Osteocyte (in vitro differentiated cells): Measurements from ENCODE around the gene MPZL2. TPM values are rescaled to one million over a fixed set of nuclear protein-coding genes. Genes with fewer than 3 reads are reported as not detected.

Experiments used
- DNase-seq: peaks from one replicate; pipeline ENCODE4 v3.0.0; 2021; ENCODE audit warnings: mixed read lengths; ENCODE audit not compliant: unreplicated experiment; ENCODE audit errors: extremely low spot score
- H3K27ac Mint-ChIP-seq: one replicate; pipeline ENCODE4 v1.8.0; 2021; ENCODE audit warnings: mild to moderate bottlenecking, mixed read lengths; ENCODE audit not compliant: unreplicated experiment
- H3K27me3 Mint-ChIP-seq: one replicate; pipeline ENCODE4 v1.8.0; 2021; ENCODE audit warnings: mixed read lengths; ENCODE audit not compliant: unreplicated experiment
- H3K36me3 Mint-ChIP-seq: one replicate; pipeline ENCODE4 v1.8.0; 2021; ENCODE audit warnings: mixed read lengths; ENCODE audit not compliant: unreplicated experiment
- H3K4me1 Mint-ChIP-seq: one replicate; pipeline ENCODE4 v1.8.0; 2021; ENCODE audit warnings: mixed read lengths; ENCODE audit not compliant: unreplicated experiment
- H3K4me3 Mint-ChIP-seq: one replicate; pipeline ENCODE4 v1.8.0; 2021; ENCODE audit warnings: mild to moderate bottlenecking, moderate library complexity, mixed read lengths; ENCODE audit not compliant: unreplicated experiment
- H3K9me3 Mint-ChIP-seq: one replicate; pipeline ENCODE4 v1.8.0; 2021; ENCODE audit warnings: mixed read lengths; ENCODE audit not compliant: unreplicated experiment
- total RNA-seq: library from RNA; stranded (reverse); gene quantifications from 2 replicates; pipeline ENCODE4 v1.2.1, GENCODE V29; 2021
- TF ChIP-seq, protein P1 (sequence below): fragments of 200-600 bp; sonication (generic); IDR thresholded peaks from 2 replicates; pipeline ENCODE4 v1.5.0; 2021; ENCODE audit warnings: antibody characterized with exemption, mild to moderate bottlenecking, moderate library complexity

MPZL2 gene
- total RNA-seq, 1 donor from 2014 or later = not detected

DNA sequence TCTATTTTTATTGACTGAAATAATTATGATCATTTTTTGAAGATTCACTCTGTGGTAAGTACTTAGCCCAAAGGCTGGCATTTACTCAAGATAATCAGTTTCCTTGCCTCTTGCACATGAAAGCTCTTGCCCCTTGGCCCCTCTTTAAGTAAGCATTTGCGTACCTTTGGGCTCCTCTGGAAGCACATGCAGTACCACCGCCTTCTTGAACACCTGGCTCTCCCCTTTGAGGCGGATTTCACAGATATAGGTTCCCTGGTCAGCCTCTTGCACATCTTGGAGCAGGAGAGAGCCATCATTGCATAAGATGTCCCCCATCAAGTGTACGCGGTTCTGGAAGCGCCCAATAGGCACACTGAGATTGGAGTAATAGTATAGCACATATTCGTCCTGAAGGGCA, 53.8 kb downstream of the MPZL2 start:
- H3K36me3 Mint-ChIP-seq = no peaks in the 10 kb centered on the region
- no peak for DNase-seq
- H3K27ac Mint-ChIP-seq = no peak overlapping the region
- TF ChIP-seq, protein P1, sequence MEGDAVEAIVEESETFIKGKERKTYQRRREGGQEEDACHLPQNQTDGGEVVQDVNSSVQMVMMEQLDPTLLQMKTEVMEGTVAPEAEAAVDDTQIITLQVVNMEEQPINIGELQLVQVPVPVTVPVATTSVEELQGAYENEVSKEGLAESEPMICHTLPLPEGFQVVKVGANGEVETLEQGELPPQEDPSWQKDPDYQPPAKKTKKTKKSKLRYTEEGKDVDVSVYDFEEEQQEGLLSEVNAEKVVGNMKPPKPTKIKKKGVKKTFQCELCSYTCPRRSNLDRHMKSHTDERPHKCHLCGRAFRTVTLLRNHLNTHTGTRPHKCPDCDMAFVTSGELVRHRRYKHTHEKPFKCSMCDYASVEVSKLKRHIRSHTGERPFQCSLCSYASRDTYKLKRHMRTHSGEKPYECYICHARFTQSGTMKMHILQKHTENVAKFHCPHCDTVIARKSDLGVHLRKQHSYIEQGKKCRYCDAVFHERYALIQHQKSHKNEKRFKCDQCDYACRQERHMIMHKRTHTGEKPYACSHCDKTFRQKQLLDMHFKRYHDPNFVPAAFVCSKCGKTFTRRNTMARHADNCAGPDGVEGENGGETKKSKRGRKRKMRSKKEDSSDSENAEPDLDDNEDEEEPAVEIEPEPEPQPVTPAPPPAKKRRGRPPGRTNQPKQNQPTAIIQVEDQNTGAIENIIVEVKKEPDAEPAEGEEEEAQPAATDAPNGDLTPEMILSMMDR = no peak
- no peak overlapping the region for H3K4me3 Mint-ChIP-seq
- H3K4me1 Mint-ChIP-seq = peaks cover 12% of the 10 kb centered on the region
- no peaks in the 10 kb centered on the region for H3K9me3 Mint-ChIP-seq
- H3K27me3 Mint-ChIP-seq = peaks cover 76% of the 10 kb centered on the region

DNA sequence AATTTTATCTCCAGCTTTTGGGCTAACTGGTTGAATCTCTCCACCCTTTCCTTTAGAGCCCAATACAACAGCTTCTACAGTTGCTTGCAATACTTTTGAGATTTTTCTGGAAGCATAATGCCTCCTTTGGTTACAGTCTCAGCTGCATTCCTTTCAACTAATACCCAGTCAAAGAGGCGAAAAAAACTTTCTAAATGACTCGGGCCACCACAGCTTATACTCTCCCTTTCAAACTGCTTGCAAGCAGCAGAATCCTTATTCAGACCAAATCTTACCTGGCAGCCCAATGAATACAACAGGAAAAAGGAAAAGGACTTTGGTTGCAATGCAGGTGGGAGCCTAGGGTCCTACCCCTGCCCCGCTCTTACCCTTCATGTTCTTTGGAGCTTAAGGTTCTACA, 55.1 kb downstream of the MPZL2 start:
- Mint-ChIP-seq H3K36me3 (no peaks in the 10 kb centered on the region), H3K9me3 (no peaks in the 10 kb centered on the region), H3K27ac (no peak overlapping the region), H3K4me3 (no peak overlapping the region), H3K4me1 (peaks cover 12% of the 10 kb centered on the region), H3K27me3 (peaks cover 74% of the 10 kb centered on the region)
- TF ChIP-seq, protein P1 = no peak
- no peak for DNase-seq

DNA sequence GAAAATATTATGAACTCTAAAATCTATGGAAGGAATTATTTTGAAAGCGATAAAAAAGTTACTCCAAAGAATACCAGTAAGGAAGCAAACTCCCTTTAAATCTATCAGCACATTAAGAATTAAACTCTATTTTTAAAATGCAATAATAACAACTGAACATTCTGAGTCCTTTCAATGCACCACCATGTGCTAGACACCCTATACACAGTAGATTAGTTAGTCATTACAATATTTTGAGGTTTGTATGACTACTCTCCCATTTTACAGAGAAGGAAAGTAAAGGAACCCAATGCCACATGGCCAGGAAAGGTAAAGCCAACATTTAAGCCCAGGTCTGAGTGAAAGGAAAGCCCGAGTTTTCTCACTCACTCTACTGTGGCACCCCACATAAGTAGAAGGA, 57.0 kb downstream of the MPZL2 start:
- Mint-ChIP-seq H3K27ac (no peak overlapping the region), H3K4me3 (no peak overlapping the region), H3K27me3 (peaks cover 59% of the 10 kb centered on the region), H3K4me1 (peaks cover 4% of the 10 kb centered on the region), H3K36me3 (no peaks in the 10 kb centered on the region), H3K9me3 (no peaks in the 10 kb centered on the region)
- no peak for DNase-seq
- TF ChIP-seq, protein P1 = no peak

DNA sequence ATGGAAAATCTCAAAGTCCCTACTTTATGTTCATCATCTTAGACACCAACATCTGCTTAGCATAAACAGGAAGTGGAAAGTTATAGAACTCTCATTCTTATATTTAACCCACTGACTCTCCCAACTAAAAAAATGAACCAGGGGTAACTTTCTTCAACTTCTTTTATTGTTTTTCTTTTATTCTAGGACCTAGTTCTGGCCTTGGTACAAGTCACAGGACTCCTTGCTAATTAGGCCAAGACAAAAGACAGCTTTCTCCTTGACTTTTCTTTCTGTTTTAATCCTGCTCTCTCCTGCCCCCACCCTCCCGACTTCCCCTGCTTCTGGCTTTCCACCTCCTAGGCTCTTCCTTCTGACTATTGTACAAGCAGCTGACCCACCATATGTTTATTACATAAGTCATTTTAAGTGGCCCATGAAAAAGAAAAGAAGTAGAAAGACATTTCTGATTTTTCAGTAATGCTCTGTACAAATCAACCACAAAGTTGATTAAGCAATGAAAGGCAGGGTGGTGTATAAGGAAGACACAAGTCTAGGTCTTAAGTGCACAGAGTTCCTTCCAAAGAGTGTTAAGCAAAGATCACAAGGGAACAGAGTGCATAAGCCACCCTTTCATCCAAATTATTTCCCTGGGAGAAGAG, 57.6 kb downstream of the MPZL2 start:
- Mint-ChIP-seq H3K27ac (no peak overlapping the region), H3K9me3 (no peaks in the 10 kb centered on the region), H3K4me3 (no peak overlapping the region), H3K36me3 (no peaks in the 10 kb centered on the region), H3K27me3 (peaks cover 54% of the 10 kb centered on the region), H3K4me1 (peaks cover 4% of the 10 kb centered on the region)
- TF ChIP-seq, protein P1 = no peak
- DNase-seq = no peak

DNA sequence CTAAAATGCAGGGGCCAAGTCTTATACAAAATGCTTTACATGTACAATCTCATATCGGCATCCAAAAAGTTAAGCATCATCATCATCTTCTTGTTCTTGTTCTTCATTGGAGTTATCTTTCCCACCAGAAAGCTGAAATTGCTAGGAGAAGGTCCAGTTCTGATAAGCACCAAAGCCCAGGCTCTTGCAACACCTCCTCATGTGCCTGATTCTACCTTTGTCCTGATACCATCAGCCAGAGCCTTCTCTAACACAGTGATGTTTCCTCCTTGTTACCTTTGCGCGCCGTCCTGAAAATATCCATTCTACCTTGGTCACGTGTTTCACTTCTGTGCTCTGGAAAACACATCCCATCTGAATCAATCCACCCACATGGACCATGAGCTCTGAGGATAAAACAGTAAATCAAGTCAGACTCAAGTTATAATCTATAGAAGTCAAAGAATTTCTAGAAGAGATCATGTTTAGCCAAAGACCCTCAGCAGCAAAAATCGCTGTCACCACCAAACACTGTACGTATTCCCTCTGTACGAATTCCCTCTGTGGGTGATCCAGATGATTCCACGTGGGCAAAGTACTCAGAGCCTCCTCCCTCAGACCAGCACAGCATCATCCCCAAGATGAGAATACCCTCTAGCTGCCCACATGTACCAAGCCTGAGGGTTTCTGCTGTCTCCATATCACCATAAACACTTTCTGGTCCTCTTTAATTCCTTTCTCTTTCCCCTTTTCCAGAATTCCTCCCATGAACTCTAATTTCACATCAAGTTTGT, 58.3 kb downstream of the MPZL2 start:
- TF ChIP-seq, protein P1 = no peak
- no peak overlapping the region for H3K27ac Mint-ChIP-seq
- no peaks in the 10 kb centered on the region for H3K36me3 Mint-ChIP-seq
- no peak for DNase-seq
- no peaks in the 10 kb centered on the region for H3K9me3 Mint-ChIP-seq
- peaks cover 48% of the 10 kb centered on the region for H3K27me3 Mint-ChIP-seq
- peaks cover under 1% of the 10 kb centered on the region for H3K4me1 Mint-ChIP-seq
- no peak overlapping the region for H3K4me3 Mint-ChIP-seq
